NCI-H2227 treated with DMSO at 0.1 percent for 48 hours (cell line): ENCODE results near the gene THRB.

Source experiments
- DNase-seq: peaks from one replicate; lab custom pipeline; 2025; lab: John Stamatoyannopoulos, UW

Gene THRB

GRCh38 chr3:24348348-24348747 is 146.3 kb downstream of the THRB start:
- DNase-seq: no peak

DNA sequence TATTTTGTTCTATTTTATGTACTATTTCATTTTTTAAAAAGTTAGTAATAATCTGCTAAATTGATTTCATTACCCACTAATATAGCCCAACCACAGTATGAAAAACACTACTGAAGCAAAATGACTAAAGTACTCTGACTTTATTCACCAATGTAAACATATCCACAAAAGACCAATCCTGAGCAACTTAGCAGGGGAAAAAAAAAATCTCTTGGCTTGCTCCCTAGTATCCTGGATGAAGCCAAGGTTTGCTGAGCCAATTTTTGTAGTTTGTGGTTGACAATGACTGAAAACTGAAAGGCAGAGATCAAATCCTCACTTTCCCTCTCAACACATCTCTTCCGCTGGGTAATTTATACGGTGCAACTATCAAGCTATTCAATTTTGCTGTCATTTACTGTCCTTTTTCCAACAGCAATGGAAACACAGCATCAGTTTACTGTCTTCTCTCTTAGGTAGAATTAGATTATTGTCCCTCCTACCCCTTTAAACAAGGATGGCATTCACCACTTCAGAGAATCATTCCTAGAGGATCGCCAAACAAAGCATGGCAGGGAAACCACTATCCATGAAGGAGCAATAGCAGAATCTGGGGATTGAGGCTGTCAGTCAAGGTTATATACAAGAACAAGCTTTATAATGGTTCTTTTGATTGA is 149.7 kb downstream of the THRB start:
- no peak for DNase-seq

- no peak for DNase-seq
Measured at GRCh38 chr3:24343084-24343783, 151.4 kb downstream of the THRB start.

GRCh38 chr3:24342275-24342674 is 152.4 kb downstream of the THRB start:
- DNase-seq: no peak

DNA sequence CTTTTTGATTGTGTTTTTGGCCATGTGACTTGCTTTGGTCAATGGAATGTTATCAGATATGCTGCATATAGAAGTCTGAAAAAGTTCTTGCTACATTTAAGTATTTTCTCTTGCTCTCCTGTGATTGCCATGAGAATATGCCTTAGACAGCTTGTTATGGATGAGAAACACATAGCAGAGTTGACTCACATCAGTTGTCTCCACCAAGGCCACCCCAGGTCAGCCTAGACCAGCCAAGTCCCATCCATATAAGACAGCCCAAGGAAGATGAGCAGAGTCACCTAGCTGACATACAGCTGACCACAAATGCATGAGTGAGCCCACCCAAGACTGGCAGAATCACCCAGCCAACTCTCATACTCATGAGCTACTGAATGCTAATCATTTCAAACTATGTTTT is 153.0 kb downstream of the THRB start:
- DNase-seq: no peak

DNA sequence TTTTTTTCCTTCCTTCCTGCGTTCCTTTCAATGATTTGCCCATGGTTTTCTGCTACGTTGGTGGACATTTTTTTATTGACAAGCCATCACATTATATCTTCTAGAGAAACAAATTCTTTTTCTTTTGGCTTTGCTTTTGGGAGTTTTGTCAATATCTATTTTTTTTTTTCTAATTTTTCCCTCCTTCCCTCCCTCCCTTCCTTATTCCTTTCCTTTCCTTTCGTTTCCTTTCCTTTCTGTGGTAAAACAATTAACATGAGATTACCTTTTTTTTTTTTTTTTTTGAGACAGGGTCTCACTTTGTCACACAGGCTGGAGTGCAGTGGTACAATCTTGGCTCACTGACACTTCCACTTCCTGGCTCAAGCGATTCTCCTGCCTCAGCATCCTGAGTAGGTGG is 153.7 kb downstream of the THRB start:
- DNase-seq: no peak

GRCh38 chr3:24340161-24340560 is 154.5 kb downstream of the THRB start:
- no peak for DNase-seq

DNA sequence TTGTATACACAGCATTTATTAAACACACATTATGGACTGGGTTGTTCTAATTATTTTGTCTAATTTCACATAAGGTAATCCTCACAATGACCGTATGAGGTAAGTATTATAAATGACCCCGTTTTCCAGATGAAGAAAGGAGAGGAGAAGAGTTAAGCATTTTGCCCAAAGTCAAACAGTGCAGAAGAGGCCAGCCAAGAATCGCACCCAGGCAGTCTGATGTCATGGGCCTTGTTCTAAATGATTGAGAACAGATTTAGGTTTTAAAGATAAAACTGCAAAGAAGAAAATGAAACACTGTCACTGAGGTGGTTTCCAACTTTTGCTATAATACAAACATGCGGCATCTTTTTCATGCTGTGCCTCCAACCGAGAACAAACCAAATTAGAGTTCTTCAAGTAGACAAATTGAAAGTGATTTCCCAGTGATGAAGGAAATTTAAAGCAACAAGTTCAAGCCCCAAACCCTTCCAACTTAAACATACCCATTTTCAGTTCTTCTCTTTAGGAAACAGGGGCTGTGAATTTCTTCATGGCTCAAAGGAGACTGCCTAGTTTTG is 155.3 kb downstream of the THRB start:
- DNase-seq: no peak

- DNase-seq: no peak
Measured at GRCh38 chr3:24338409-24339130, 156.1 kb downstream of the THRB start.

DNA sequence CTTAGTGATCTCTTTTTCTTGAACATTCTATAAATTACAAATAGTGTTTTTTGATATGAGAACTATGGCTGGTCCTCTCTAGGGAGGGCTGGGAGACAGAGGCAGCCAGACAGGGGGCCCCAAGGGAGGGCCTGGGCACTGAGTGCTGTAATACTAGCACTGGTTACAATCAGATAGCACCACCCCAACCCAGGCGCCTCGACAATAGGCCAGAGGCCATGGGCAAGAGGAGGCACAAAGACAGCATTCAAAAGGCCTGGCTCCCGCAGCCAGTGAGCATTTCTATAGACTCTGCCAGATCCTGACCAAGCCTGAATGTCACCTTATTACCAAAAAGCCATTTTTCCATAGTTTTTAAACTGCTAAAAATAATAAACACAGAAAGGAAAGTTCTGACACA is 158.5 kb downstream of the THRB start:
- DNase-seq: no peak

- DNase-seq: no peak
Measured at GRCh38 chr3:24332092-24332491, 162.6 kb downstream of the THRB start.

DNA sequence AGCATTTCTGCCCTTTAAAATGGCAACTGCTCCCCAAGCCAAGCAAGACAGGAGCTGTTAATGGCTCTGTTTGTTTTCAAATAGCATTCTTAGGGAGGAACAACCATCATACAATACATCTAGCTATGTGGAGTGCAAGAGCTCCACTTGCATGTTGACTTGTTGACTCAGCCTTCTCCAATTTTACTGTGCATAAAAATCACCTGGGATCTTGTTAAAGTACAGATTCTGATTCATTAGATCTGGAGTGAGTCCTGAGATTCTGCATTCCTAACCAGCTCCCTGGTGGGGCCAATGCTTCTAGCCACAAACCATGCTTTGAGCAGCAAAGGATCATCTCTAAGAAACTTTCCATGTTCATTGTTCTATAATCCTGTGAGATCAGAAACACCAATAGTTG is 171.4 kb downstream of the THRB start:
- no peak for DNase-seq

GRCh38 chr3:24320601-24321000 is 174.0 kb downstream of the THRB start:
- no peak for DNase-seq

GRCh38 chr3:24318677-24319287 is 175.9 kb downstream of the THRB start:
- no peak for DNase-seq

DNA sequence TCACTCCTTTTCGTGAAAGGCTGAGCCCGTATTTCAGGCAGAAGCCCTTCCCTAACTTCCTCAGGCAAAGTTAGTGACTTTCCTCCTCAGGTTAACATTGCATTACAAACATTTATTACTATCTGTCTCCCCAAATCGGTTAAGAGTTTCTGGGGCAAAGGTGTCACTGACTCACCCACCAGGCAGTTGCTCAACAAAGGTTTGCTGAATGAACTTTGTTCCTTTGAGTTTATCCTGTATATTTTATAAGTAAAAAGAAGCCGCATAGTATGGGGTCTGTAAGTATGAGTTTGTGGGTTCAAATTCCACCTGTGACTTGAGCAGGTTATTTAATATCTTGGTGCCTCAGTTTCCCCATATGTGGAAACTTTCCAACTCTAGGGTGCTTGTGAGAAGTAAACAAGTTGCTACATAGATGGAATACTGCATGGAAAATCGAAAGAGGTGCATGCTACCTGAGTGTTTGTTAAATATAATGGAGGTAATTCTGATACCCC is 177.7 kb downstream of the THRB start:
- DNase-seq: no peak

- no peak for DNase-seq
Measured at GRCh38 chr3:24315971-24316370, 178.7 kb downstream of the THRB start.

DNA sequence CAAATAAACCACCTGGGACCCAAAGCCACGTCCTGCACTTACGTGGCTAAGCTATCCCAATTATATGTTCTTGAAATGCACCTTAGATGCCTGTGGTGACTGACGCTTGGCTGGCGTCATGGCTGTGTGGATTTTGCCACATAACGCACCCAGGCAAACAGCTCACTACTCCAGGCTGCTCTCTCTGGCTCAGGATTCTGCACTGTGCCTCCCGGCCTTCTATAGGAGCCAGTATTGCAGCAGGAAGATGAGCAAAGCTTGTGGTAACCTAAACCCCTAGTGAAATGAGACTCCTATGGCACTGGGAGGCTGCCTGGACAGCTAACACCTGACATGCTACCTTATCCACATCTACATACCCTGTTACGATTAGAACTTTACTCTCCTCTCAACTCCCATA is 179.3 kb downstream of the THRB start:
- DNase-seq: no peak

DNA sequence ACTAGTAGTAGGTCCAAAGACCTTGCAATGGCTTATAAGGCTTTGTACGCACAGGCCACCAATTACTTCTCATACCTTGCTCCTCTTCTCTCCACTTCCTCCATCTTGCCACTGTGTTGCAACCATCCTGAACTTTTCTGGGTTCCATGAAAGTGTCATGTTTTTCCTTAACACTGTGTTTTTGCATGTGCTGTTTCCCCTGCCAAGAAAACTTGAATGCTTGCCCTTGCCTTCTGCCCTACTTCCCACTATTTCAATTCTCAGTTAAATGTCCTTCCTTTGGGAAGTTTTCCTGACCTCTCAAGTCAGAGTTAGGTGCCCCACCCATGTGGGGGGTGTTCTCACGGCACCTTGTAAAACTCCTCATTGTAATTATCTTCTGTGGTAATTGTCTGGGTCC is 182.8 kb downstream of the THRB start:
- no peak for DNase-seq

DNA sequence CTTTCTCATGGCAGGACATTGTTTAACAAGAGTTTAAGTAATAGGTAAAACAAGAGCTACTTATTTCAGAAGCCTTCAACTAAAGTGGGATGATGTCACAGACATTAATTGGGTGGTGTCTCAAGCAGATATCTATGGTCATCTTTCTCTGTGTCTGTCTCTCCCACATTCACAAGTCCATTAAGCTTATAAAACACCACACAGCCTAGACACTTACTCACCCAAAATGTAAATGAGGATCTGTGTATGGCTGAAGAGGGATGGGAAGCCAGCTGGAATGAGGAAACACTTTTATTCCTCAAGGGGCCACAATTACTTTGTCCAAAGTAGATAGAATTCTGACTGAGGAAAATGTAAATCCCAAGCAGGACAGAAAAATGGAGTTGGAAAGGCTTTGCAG is 183.8 kb downstream of the THRB start:
- no peak for DNase-seq

- DNase-seq: no peak
Measured at GRCh38 chr3:24306518-24306917, 188.1 kb downstream of the THRB start.

- DNase-seq: no peak
Measured at GRCh38 chr3:24305795-24306467, 188.7 kb downstream of the THRB start.
